Measurements from ENCODE around the gene PLTP.

GRCh38 chr20:45917790-45918141 is 5.8 kb upstream of the PLTP start:
- TF ChIP-seq CTCF (conservative IDR thresholded peaks at IDR 0.05; ENCODE audit: low read depth in 2 of 2) (no peak), POLR2AphosphoS5 (IDR thresholded peaks at IDR 0.05; ENCODE audit: low read depth) (no peak)
